Neuronal stem cell (in vitro differentiated cells): ENCODE results near the gene ATP6V0D1.
A peak's percentile ranks its signal among the peaks of the same experiment; 100 is the strongest.
"Not testable (repeated sequence)": the region's sequence is repeated elsewhere in the genome, so short reads cannot be mapped to it uniquely, and the experiment has no call there.

Source experiments
- DNase-seq: peaks from one replicate; pipeline ENCODE4 v3.0.0-alpha.2; 2013; ENCODE audit warnings: low spot score
- H2AFZ ChIP-seq: one replicate; pipeline ENCODE4 v1.6.1; 2013; ENCODE audit warnings: mild to moderate bottlenecking, low read length, inconsistent platforms
- H2AK5ac ChIP-seq: 2 replicates; pipeline ENCODE4 v1.6.1; 2013; ENCODE audit warnings: low read depth, mild to moderate bottlenecking, inconsistent platforms, low read length, moderate library complexity, mixed read lengths
- H2BK120ac ChIP-seq: 2 replicates; pipeline ENCODE4 v1.6.1; 2013; ENCODE audit warnings: low read depth, mild to moderate bottlenecking, inconsistent platforms, low read length, moderate library complexity, mixed read lengths
- H2BK12ac ChIP-seq: one replicate; pipeline ENCODE4 v1.6.1; 2013; ENCODE audit warnings: low read length, inconsistent platforms
- H2BK15ac ChIP-seq: 2 replicates; pipeline ENCODE4 v1.6.1; 2013; ENCODE audit warnings: mild to moderate bottlenecking, low read length, inconsistent platforms, mixed read lengths
- H2BK5ac ChIP-seq: one replicate; pipeline ENCODE4 v1.6.1; 2013; ENCODE audit warnings: inconsistent platforms, mild to moderate bottlenecking, low read length, moderate library complexity
- H3K14ac ChIP-seq: one replicate; pipeline ENCODE4 v1.6.1; 2013; ENCODE audit warnings: low read length, inconsistent platforms
- H3K18ac ChIP-seq: 2 replicates; pipeline ENCODE4 v1.6.1; 2013; ENCODE audit warnings: low read length, inconsistent platforms
- H3K23ac ChIP-seq: 2 replicates; pipeline ENCODE4 v1.6.1; 2013; ENCODE audit warnings: low read depth, mild to moderate bottlenecking, mixed read lengths, low read length, inconsistent platforms; ENCODE audit not compliant: poor library complexity
- H3K27ac ChIP-seq: replicated peaks from 3 replicates; pipeline ENCODE4 v1.5.1; 2013; ENCODE audit warnings: low read length, inconsistent platforms
- H3K27me3 ChIP-seq, 3 experiments: 2 replicates each; pipeline ENCODE4 v1.6.1; 2013; ENCODE audit warnings: low read length in 3 of 3, mild to moderate bottlenecking in 2 of 3, inconsistent platforms in 1 of 3, low read depth in 1 of 3, mixed read lengths in 1 of 3, moderate library complexity in 1 of 3; ENCODE audit not compliant: control insufficient read depth in 3 of 3, insufficient read depth in 3 of 3
- H3K36me3 ChIP-seq, 2 donors: replicated peaks in 1 of 2; 2 replicates each; pipeline ENCODE4 v1.6.1; 2013; ENCODE audit warnings: low read length in 2 of 2; ENCODE audit not compliant: control insufficient read depth in 2 of 2, insufficient read depth in 2 of 2
- H3K4ac ChIP-seq: 2 replicates; pipeline ENCODE4 v1.6.1; 2013; ENCODE audit warnings: inconsistent platforms, mild to moderate bottlenecking, low read length, moderate library complexity
- H3K4me1 ChIP-seq, 2 donors: 1 replicate in 1 of 2; 2 replicates in 1 of 2; pipeline ENCODE4 v1.6.1; 2013; ENCODE audit warnings: low read length in 2 of 2, low read depth in 1 of 2; ENCODE audit not compliant: control insufficient read depth in 2 of 2, insufficient read depth in 1 of 2
- H3K4me2 ChIP-seq: one replicate; pipeline ENCODE4 v1.6.1; 2013; ENCODE audit warnings: mild to moderate bottlenecking, low read length, inconsistent platforms; ENCODE audit not compliant: insufficient read depth, poor library complexity, severe bottlenecking
- H3K4me3 ChIP-seq, 2 donors: 2 replicates each; pipeline ENCODE4 v1.5.1; 2013; ENCODE audit warnings: low read length in 2 of 2, mild to moderate bottlenecking in 2 of 2, inconsistent platforms in 1 of 2, moderate library complexity in 1 of 2
- H3K79me1 ChIP-seq: one replicate; pipeline ENCODE4 v1.6.1; 2013; ENCODE audit warnings: low read depth, mild to moderate bottlenecking, inconsistent platforms, low read length, moderate library complexity
- H3K9ac ChIP-seq: one replicate; pipeline ENCODE4 v1.6.1; 2013; ENCODE audit warnings: mild to moderate bottlenecking, low read depth, low read length, inconsistent platforms; ENCODE audit not compliant: poor library complexity
- H3K9me3 ChIP-seq, 2 donors: replicated peaks in 1 of 2; 2 replicates each; pipeline versions ENCODE3 to v1.6.1; 2013; ENCODE audit warnings: low read length in 2 of 2, mild to moderate bottlenecking in 2 of 2, inconsistent platforms in 1 of 2, low read depth in 1 of 2, mixed read lengths in 1 of 2, moderate library complexity in 1 of 2; ENCODE audit not compliant: control insufficient read depth in 2 of 2, insufficient read depth in 1 of 2
- H4K8ac ChIP-seq: one replicate; pipeline ENCODE4 v1.6.1; 2013; ENCODE audit warnings: low read depth, mild to moderate bottlenecking, inconsistent platforms, low read length, moderate library complexity
- H4K91ac ChIP-seq: one replicate; pipeline ENCODE4 v1.6.1; 2013; ENCODE audit warnings: low read length, low read depth, mild to moderate bottlenecking, inconsistent platforms; ENCODE audit not compliant: poor library complexity
- WGBS, 2 donors: extraction: QIAGEN DNeasy Blood & Tissue Kit; methylation state at CpG; one replicate each; pipeline ENCODE4 v1.1.7; 2013; ENCODE audit warnings: missing lambda C conversion rate in 2 of 2, mixed read lengths in 1 of 2; ENCODE audit not compliant: insufficient read length in 2 of 2, insufficient replicate concordance in 1 of 2; ENCODE audit errors: extremely low coverage in 2 of 2; 5-methylcytosine and 5-hydroxymethylcytosine counted together

ATP6V0D1 gene

GRCh38 chr16:67419502-67419901 lies 61.5 kb downstream of the ATP6V0D1 start:
- no peak overlapping the region for H3K18ac ChIP-seq
- H4K91ac ChIP-seq, result no peak overlapping the region
- H3K23ac ChIP-seq, result peak overlapping the region; percentile 46
- no peaks in the 10 kb centered on the region for H3K36me3 ChIP-seq
- H3K9ac ChIP-seq, result peak overlapping the region; percentile 50
- H2BK120ac ChIP-seq, result no peak overlapping the region
- H2BK15ac ChIP-seq, result no peak overlapping the region
- no peak overlapping the region for H3K4me2 ChIP-seq
- H3K4me3 ChIP-seq, result no peak overlapping the region
- no CpG with 5 or more reads among the region's 3 CpGs for WGBS, 2 donors
- H2BK5ac ChIP-seq, result no peak overlapping the region
- H4K8ac ChIP-seq, result no peak overlapping the region
- H3K4me1 ChIP-seq, result peaks cover 10 to 16% of the 10 kb centered on the region in 2 donors
- no peak overlapping the region for H3K27ac ChIP-seq
- H2BK12ac ChIP-seq, result no peak overlapping the region
- no peak overlapping the region for H3K14ac ChIP-seq
- H3K27me3 ChIP-seq, result no peaks in the 10 kb centered on the region
- no peaks in the 10 kb centered on the region for H3K9me3 ChIP-seq
- no peak overlapping the region for H3K4ac ChIP-seq
- H3K79me1 ChIP-seq, result no peaks in the 10 kb centered on the region
- H2AK5ac ChIP-seq, result peak overlapping the region; percentile 71
- H2AFZ ChIP-seq, result no peak overlapping the region
- no peak for DNase-seq

DNA sequence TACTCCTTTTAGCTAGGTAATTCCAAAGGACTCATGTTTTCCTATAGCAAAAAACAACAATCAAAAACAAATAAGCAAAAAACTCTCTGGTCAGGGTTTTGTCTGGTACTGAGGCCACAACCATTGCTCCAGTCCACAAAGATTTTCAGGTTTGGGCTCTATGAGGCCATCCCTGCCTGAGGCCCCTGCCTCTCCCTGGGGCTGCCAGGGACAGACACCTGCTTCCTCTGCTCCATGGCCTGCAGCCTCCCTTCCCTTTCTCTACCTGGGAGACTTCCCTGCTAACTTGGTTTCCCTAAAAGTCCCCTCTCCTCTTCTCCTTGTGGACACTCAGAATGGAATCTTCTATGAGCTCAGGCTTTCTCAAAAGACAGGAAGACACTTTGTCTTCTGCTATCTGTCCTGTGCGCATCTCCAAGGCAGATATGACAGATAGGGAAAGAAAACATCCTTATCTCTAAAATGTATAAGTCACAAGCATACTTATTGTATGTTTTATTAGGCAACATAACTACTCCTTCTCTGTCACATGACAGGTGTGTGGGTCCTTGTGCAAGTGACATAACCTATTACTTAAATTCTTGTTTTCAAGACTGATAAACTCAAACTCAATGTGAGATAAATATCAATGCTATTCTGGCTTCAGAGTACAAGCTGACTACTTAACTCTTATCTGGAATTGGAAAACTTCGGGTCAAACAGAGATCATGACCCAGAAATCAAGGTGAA lies 63.5 kb downstream of the ATP6V0D1 start:
- H4K91ac ChIP-seq, result no peak overlapping the region
- H2BK5ac ChIP-seq, result no peak overlapping the region
- no peak overlapping the region for H3K4me3 ChIP-seq
- H3K9me3 ChIP-seq, result no peaks in the 10 kb centered on the region
- no peaks in the 10 kb centered on the region for H3K79me1 ChIP-seq
- no peak overlapping the region for H3K4ac ChIP-seq
- no peak overlapping the region for H3K27ac ChIP-seq
- H2BK15ac ChIP-seq, result no peak overlapping the region
- H3K23ac ChIP-seq, result no peak overlapping the region
- H4K8ac ChIP-seq, result no peak overlapping the region
- H2AFZ ChIP-seq, result no peak overlapping the region
- H3K36me3 ChIP-seq, result no peaks in the 10 kb centered on the region
- H3K4me2 ChIP-seq, result no peak overlapping the region
- H3K4me1 ChIP-seq, result peaks cover 0 to 8% of the 10 kb centered on the region in 2 donors
- H2BK120ac ChIP-seq, result no peak overlapping the region
- no peak overlapping the region for H2AK5ac ChIP-seq
- WGBS, 2 donors, result no CpG with 5 or more reads among the region's 2 CpGs
- no peak overlapping the region for H3K9ac ChIP-seq
- H3K27me3 ChIP-seq, result no peaks in the 10 kb centered on the region
- H3K14ac ChIP-seq, result no peak overlapping the region
- no peak overlapping the region for H2BK12ac ChIP-seq
- H3K18ac ChIP-seq, result no peak overlapping the region
- no peak for DNase-seq

GRCh38 chr16:67415872-67416793 lies 64.8 kb downstream of the ATP6V0D1 start, which contains the start of gene ZDHHC1:
Gene ZDHHC1 (minus strand): TSS chr16:67416477. CDS start chr16:67407775, 8,702 bp downstream.
- Histone ChIP-seq H3K27me3 (no peaks in the 10 kb centered on the region), H2AFZ (peak within 1 kb of the TSS; percentile 94), H3K4ac (no peak within 1 kb of the TSS), H2BK120ac (peak within 1 kb of the TSS; percentile 47), H3K4me2 (peak within 1 kb of the TSS; percentile 87), H3K27ac (no peak within 1 kb of the TSS), H2BK12ac (no peak within 1 kb of the TSS), H2BK5ac (no peak within 1 kb of the TSS), H3K9ac (peak within 1 kb of the TSS; percentile 95), H2BK15ac (peak within 1 kb of the TSS; percentile 55), H3K23ac (peak within 1 kb of the TSS; percentile 56), H4K91ac (no peak within 1 kb of the TSS), H4K8ac (no peak within 1 kb of the TSS), H3K36me3 (no peaks in the 10 kb centered on the region), H3K4me3 (peak within 1 kb of the TSS; percentile 63 to 93), H3K18ac (peak within 1 kb of the TSS; percentile 94), H3K79me1 (no peaks in the 10 kb centered on the region), H3K4me1 (peaks cover 0 to 8% of the 10 kb centered on the region in 2 donors), H3K14ac (peak within 1 kb of the TSS; percentile 43), H2AK5ac (peak within 1 kb of the TSS; percentile 23), H3K9me3 (no peaks in the 10 kb centered on the region)
- peak; percentile 69 for DNase-seq
- no CpG with 5 or more reads among the region's 73 CpGs for WGBS, 2 donors

- not testable (repeated sequence) for H3K36me3 ChIP-seq, H3K79me1 ChIP-seq, H2BK12ac ChIP-seq, H3K18ac ChIP-seq, H3K4me1 ChIP-seq, H2BK5ac ChIP-seq, H2BK120ac ChIP-seq, H2BK15ac ChIP-seq, H4K8ac ChIP-seq, H2AK5ac ChIP-seq, H3K23ac ChIP-seq, DNase-seq, H3K14ac ChIP-seq, H4K91ac ChIP-seq, H3K9me3 ChIP-seq, H3K27ac ChIP-seq, H3K9ac ChIP-seq, H3K4ac ChIP-seq, H3K27me3 ChIP-seq
- Histone ChIP-seq H2AFZ (peak overlapping the region; percentile 94), H3K4me2 (peak overlapping the region; percentile 87), H3K4me3 (peak overlapping the region; percentile 63 to 93)
- WGBS, 2 donors, result no CpG with 5 or more reads among the region's 19 CpGs
These were observed 65.5 kb downstream of the ATP6V0D1 start for GRCh38 chr16:67415421-67415820.
